ENCODE results near the gene ERG. TPM values are rescaled to one million over a fixed set of nuclear protein-coding genes. Genes with fewer than 3 reads are reported as not detected.

ERG gene
- total and polyA plus RNA-seq, 2 of the 13 experiments (the other 11 are each of a cell fraction or from before 2014, with no cell fraction given) = not detected

GRCh38 chr21:38342739-38343138, 155.5 kb downstream of the ERG start:
- FAIRE-seq = no peak
- peaks cover 0 to 4% of the 10 kb centered on the region in 2 experiments; a peak in 1 of 5 replicates for H3K27me3 ChIP-seq (ENCODE audit: control insufficient read depth in 1 of 2, insufficient read depth in 2 of 2, low read length in 2 of 2)
- DNase-seq (ENCODE audit: low spot score) = no peak
- H2AFZ ChIP-seq (ENCODE audit: low read length) = no peak overlapping the region
- no peak overlapping the region for H3K4me3 ChIP-seq (replicated peaks in 1 of 3; ENCODE audit: insufficient read depth in 1 of 3, low read depth in 2 of 3, low read length in 3 of 3)
- no peak for TF ChIP-seq TBL1XR1 (IDR thresholded peaks at IDR 0.05; ENCODE audit: borderline replicate concordance, low read length, partially characterized antibody)
- TF ChIP-seq, protein P1, sequence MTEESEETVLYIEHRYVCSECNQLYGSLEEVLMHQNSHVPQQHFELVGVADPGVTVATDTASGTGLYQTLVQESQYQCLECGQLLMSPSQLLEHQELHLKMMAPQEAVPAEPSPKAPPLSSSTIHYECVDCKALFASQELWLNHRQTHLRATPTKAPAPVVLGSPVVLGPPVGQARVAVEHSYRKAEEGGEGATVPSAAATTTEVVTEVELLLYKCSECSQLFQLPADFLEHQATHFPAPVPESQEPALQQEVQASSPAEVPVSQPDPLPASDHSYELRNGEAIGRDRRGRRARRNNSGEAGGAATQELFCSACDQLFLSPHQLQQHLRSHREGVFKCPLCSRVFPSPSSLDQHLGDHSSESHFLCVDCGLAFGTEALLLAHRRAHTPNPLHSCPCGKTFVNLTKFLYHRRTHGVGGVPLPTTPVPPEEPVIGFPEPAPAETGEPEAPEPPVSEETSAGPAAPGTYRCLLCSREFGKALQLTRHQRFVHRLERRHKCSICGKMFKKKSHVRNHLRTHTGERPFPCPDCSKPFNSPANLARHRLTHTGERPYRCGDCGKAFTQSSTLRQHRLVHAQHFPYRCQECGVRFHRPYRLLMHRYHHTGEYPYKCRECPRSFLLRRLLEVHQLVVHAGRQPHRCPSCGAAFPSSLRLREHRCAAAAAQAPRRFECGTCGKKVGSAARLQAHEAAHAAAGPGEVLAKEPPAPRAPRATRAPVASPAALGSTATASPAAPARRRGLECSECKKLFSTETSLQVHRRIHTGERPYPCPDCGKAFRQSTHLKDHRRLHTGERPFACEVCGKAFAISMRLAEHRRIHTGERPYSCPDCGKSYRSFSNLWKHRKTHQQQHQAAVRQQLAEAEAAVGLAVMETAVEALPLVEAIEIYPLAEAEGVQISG (CRISPR knock-in tag; IDR thresholded peaks at IDR 0.05) = no peak
- no peak for TF ChIP-seq ZNF432 (CRISPR knock-in tag; IDR thresholded peaks at IDR 0.05; ENCODE audit: borderline replicate concordance)
- TF ChIP-seq HDAC2 (CRISPR knock-in tag; IDR thresholded peaks at IDR 0.05) = no peak
- TF ChIP-seq SATB2 (CRISPR knock-in tag; IDR thresholded peaks at IDR 0.05) = no peak
- no peak for TF ChIP-seq ONECUT2 (CRISPR knock-in tag; IDR thresholded peaks at IDR 0.05)
- TF ChIP-seq, protein P2, sequence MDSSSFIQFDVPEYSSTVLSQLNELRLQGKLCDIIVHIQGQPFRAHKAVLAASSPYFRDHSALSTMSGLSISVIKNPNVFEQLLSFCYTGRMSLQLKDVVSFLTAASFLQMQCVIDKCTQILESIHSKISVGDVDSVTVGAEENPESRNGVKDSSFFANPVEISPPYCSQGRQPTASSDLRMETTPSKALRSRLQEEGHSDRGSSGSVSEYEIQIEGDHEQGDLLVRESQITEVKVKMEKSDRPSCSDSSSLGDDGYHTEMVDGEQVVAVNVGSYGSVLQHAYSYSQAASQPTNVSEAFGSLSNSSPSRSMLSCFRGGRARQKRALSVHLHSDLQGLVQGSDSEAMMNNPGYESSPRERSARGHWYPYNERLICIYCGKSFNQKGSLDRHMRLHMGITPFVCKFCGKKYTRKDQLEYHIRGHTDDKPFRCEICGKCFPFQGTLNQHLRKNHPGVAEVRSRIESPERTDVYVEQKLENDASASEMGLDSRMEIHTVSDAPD (CRISPR knock-in tag; IDR thresholded peaks at IDR 0.05) = no peak
- TF ChIP-seq KMT2B (CRISPR knock-in tag; IDR thresholded peaks at IDR 0.05) = no peak
- no peak for TF ChIP-seq ZNF770 (CRISPR knock-in tag; IDR thresholded peaks at IDR 0.05)
- TF ChIP-seq ZNF354B (CRISPR knock-in tag; IDR thresholded peaks at IDR 0.05) = no peak
- no peak for TF ChIP-seq KDM2A (CRISPR knock-in tag; IDR thresholded peaks at IDR 0.05; ENCODE audit: borderline replicate concordance, low read depth)
- no peak for TF ChIP-seq PLRG1 (conservative IDR thresholded peaks at IDR 0.05)
- ChIA-PET POLR2A (no interaction called here), CTCF (ENCODE audit: low intra/inter-chr PET ratio, low total read pairs) (no interaction called here)
- ATAC-seq = no peak
- BruUV-seq (replicated peaks) = no TSS peak
- H3K27ac ChIP-seq (ENCODE audit: extremely low read length, insufficient read depth, low read length) = no peak overlapping the region
- intact Hi-C loops (cut with micrococcal nuclease; ENCODE audit: unreplicated experiment) = no loop called here
- no peak overlapping the region for H3K4me2 ChIP-seq (ENCODE audit: low read depth, low read length)
- H4K20me1 ChIP-seq (ENCODE audit: insufficient read depth, low read length) = no peaks in the 10 kb centered on the region
- no peaks in the 10 kb centered on the region for H3K9me3 ChIP-seq (ENCODE audit: low read length)
- WGBS (ENCODE audit: low lambda C conversion rate) = 0% methylated on average over 1 of the region's 1 CpG
- in situ Hi-C loops (cut with HindIII; ENCODE audit: extremely low pct_ligation_motif_present, low pct_unique_long_range_greater_than_20kb) = no loop called here
- no peaks in the 10 kb centered on the region for H3K4me1 ChIP-seq (ENCODE audit: insufficient read depth, low read length)
- no peak overlapping the region for H3K9ac ChIP-seq (ENCODE audit: insufficient read depth, low read depth, low read length)
- no peaks in the 10 kb centered on the region for H3K36me3 ChIP-seq (replicated peaks in 1 of 2; ENCODE audit: control insufficient read depth in 1 of 2, insufficient read depth in 2 of 2, low read length in 2 of 2)
- H3K79me2 ChIP-seq (ENCODE audit: insufficient read depth, low read length) = no peaks in the 10 kb centered on the region

All from HepG2 (cell line).